Measurements from ENCODE around the gene CEP83.
"Not testable (repeated sequence)": the region's sequence is repeated elsewhere in the genome, so short reads cannot be mapped to it uniquely, and the experiment has no call there.

The CEP83 gene

GRCh38 chr12:94430304-94430703 is 29.4 kb downstream of the CEP83 start:
- ATAC-seq = no peak
- no peak for DNase-seq

GRCh38 chr12:94429633-94430032 is 30.0 kb downstream of the CEP83 start:
- ATAC-seq (no peak), DNase-seq (no peak)

- ATAC-seq (no peak), DNase-seq (no peak)
These were observed 30.5 kb downstream of the CEP83 start for GRCh38 chr12:94429191-94429590.

GRCh38 chr12:94427501-94428381 is 31.9 kb downstream of the CEP83 start:
- DNase-seq (no peak), ATAC-seq (peak; percentile 76)

- ATAC-seq (no peak), DNase-seq (no peak)
These were observed 33.6 kb downstream of the CEP83 start for GRCh38 chr12:94426049-94426448.

GRCh38 chr12:94424830-94425229 is 34.8 kb downstream of the CEP83 start:
- not testable (repeated sequence) for DNase-seq

GRCh38 chr12:94421868-94422740 is 37.6 kb downstream of the CEP83 start:
- ATAC-seq = no peak
- no peak for DNase-seq

More at GRCh38 chr12:94424830-94425229, 34.8 kb downstream of the CEP83 start:
- not testable (repeated sequence) for ATAC-seq

- no peak for ATAC-seq
- DNase-seq = no peak
These were observed 41.1 kb downstream of the CEP83 start for GRCh38 chr12:94418517-94418916.

GRCh38 chr12:94416613-94417012 is 43.1 kb downstream of the CEP83 start:
- no peak for DNase-seq
- ATAC-seq = no peak

- DNase-seq = no peak
- ATAC-seq = no peak
These were observed 44.6 kb downstream of the CEP83 start for GRCh38 chr12:94415066-94415465.

GRCh38 chr12:94405413-94406116 is 54.1 kb downstream of the CEP83 start:
- DNase-seq = no peak
- no peak for ATAC-seq

- DNase-seq (no peak), ATAC-seq (no peak)
These were observed 54.8 kb downstream of the CEP83 start for GRCh38 chr12:94404854-94405253.

- ATAC-seq (no peak), DNase-seq (no peak)
These were observed 58.3 kb downstream of the CEP83 start for GRCh38 chr12:94401326-94401725.

GRCh38 chr12:94398685-94399084 is 61.0 kb downstream of the CEP83 start:
- not testable (repeated sequence) for DNase-seq, ATAC-seq

GRCh38 chr12:94397401-94397800 is 62.3 kb downstream of the CEP83 start:
- ATAC-seq (no peak), DNase-seq (no peak)

- ATAC-seq = not testable (repeated sequence)
These were observed 63.7 kb downstream of the CEP83 start for GRCh38 chr12:94396014-94396413.

GRCh38 chr12:94390130-94390485 is 69.6 kb downstream of the CEP83 start:
- DNase-seq (no peak), ATAC-seq (no peak)

More at GRCh38 chr12:94396014-94396413, 63.7 kb downstream of the CEP83 start:
- DNase-seq = not testable (repeated sequence)

- not testable (repeated sequence) for ATAC-seq, DNase-seq
These were observed 70.1 kb downstream of the CEP83 start for GRCh38 chr12:94389482-94390129.

GRCh38 chr12:94386422-94386821 is 73.2 kb downstream of the CEP83 start:
- no peak for ATAC-seq
- no peak for DNase-seq

GRCh38 chr12:94384030-94384429 is 75.6 kb downstream of the CEP83 start:
- ATAC-seq = no peak
- DNase-seq = no peak

- ATAC-seq = no peak
- DNase-seq = no peak
These were observed 79.2 kb downstream of the CEP83 start for GRCh38 chr12:94380507-94380906.
